Muscle layer of colon (tissue), 2 donors: ENCODE measurements around the gene OSTF1.

Source experiments
- H3K27ac ChIP-seq: one replicate; pipeline ENCODE4 v1.7.0; 2013; ENCODE audit warnings: low read depth, mild to moderate bottlenecking, low read length, moderate library complexity
- H3K27me3 ChIP-seq, 2 donors: one replicate each; pipeline ENCODE4 v1.7.0; 2013; ENCODE audit warnings: low read length in 2 of 2, mild to moderate bottlenecking in 2 of 2; ENCODE audit not compliant: insufficient read depth in 2 of 2, control insufficient read depth in 1 of 2
- H3K36me3 ChIP-seq: one replicate; pipeline ENCODE4 v1.7.0; 2013; ENCODE audit warnings: mild to moderate bottlenecking, low read length; ENCODE audit not compliant: insufficient read depth
- H3K4me1 ChIP-seq: one replicate; pipeline ENCODE4 v1.7.0; 2013; ENCODE audit warnings: mild to moderate bottlenecking, low read length; ENCODE audit not compliant: insufficient read depth
- H3K4me3 ChIP-seq, 2 donors: one replicate each; pipeline ENCODE4 v1.7.0; 2013; ENCODE audit warnings: low read length in 2 of 2, low read depth in 1 of 2, mild to moderate bottlenecking in 1 of 2, moderate library complexity in 1 of 2
- H3K9ac ChIP-seq: one replicate; pipeline ENCODE4 v1.7.0; 2013; ENCODE audit warnings: low read length
- H3K9me3 ChIP-seq: one replicate; pipeline ENCODE4 v1.7.0; 2013; ENCODE audit warnings: mild to moderate bottlenecking, low read length
- donor health status: abdominal sarcoma.
- donor health status: Adenocarcinoma of cecum.

The OSTF1 gene

GRCh38 chr9:75106857-75107256 lies 18.5 kb downstream of the OSTF1 start:
- H3K4me1 ChIP-seq: peaks cover 8% of the 10 kb centered on the region
- H3K9ac ChIP-seq: no peak overlapping the region
- H3K27me3 ChIP-seq: no peaks in the 10 kb centered on the region
- no peak overlapping the region for H3K4me3 ChIP-seq
- no peaks in the 10 kb centered on the region for H3K9me3 ChIP-seq
- H3K27ac ChIP-seq: no peak overlapping the region
- H3K36me3 ChIP-seq: no peaks in the 10 kb centered on the region

DNA sequence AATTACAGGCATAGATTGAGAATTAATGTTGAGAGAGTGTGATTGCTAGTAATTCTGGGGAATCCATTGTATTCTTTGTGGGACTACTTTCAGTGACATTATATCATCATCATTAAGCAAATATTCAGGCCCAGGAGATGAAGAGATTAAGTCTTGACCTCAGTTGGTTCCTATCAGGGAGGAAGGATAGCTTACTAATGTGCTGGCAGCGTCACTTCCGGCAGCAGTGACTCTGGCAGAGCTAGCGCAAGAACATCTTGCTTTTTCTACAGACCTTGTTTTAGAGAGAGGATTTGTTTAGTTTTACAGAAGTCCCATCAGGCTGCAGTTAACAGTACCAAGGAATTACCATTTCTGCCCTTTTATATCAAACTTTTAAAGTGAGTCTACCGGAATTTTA lies 20.3 kb downstream of the OSTF1 start:
- H3K27me3 ChIP-seq: no peaks in the 10 kb centered on the region
- H3K4me1 ChIP-seq: peaks cover 15% of the 10 kb centered on the region
- no peak overlapping the region for H3K9ac ChIP-seq
- no peak overlapping the region for H3K4me3 ChIP-seq
- no peak overlapping the region for H3K27ac ChIP-seq
- no peaks in the 10 kb centered on the region for H3K9me3 ChIP-seq
- H3K36me3 ChIP-seq: no peaks in the 10 kb centered on the region

DNA sequence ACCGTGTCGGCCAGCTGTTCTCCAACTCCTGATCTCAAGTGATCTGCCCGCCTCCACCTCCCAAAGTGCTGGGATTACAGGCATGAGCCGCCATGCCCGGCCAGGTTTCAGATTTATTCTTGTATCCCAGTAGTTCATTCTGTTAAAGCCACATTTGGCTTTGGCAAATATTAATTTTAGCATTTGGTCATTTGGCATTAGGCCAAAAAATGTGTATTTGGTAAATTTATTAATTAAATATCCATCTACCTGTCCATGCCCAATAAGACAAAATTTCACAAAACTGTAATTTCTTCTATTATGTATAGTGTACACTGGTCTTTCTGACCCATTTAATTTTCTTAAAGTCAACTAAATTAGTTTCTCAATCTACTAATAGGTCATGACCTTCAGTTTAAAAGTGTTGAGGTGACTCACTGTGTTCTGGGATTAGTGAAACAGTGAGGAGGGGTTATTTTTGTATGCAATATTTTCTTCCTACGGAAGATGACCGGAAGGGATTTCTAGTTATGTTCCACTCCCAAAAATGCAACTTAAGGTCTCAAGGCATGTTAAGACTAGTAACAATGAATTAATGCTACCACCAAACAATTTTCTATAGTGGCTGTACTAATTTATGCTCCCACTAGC lies 21.0 kb downstream of the OSTF1 start:
- Histone ChIP-seq H3K4me1 (peaks cover 15% of the 10 kb centered on the region), H3K27ac (no peak overlapping the region), H3K27me3 (no peaks in the 10 kb centered on the region), H3K9ac (no peak overlapping the region), H3K36me3 (no peaks in the 10 kb centered on the region), H3K9me3 (no peaks in the 10 kb centered on the region), H3K4me3 (no peak overlapping the region)

- no peaks in the 10 kb centered on the region for H3K27me3 ChIP-seq
- no peak overlapping the region for H3K4me3 ChIP-seq
- H3K4me1 ChIP-seq: peaks cover 15% of the 10 kb centered on the region
- no peaks in the 10 kb centered on the region for H3K36me3 ChIP-seq
- H3K27ac ChIP-seq: no peak overlapping the region
- H3K9me3 ChIP-seq: no peaks in the 10 kb centered on the region
- H3K9ac ChIP-seq: no peak overlapping the region
Measured at GRCh38 chr9:75111019-75111622, 22.8 kb downstream of the OSTF1 start.

- Histone ChIP-seq H3K4me3 (no peak overlapping the region), H3K27ac (no peak overlapping the region), H3K4me1 (peaks cover 7% of the 10 kb centered on the region), H3K27me3 (no peaks in the 10 kb centered on the region), H3K9ac (no peak overlapping the region), H3K9me3 (no peaks in the 10 kb centered on the region), H3K36me3 (no peaks in the 10 kb centered on the region)
Measured at GRCh38 chr9:75112789-75113188, 24.5 kb downstream of the OSTF1 start.

DNA sequence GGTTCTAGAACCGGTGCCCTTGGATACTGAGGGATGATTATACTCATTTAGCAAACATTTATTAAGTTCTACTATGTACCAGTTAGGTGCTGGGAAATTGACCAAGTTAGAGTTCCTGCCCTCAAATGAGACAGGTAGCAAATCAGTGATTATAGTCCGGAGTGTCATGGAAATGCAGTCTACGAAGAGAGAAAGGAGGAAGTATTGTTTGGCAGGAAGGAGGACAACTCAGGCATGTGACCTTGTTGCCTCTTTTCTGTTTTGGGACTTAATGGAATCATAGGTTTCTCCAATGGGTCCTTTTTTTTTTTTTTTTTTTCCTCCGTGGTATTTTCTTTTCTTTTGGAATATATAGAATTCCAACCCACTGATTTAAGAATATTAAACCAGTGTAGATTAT lies 28.0 kb downstream of the OSTF1 start:
- no peaks in the 10 kb centered on the region for H3K27me3 ChIP-seq
- peaks cover 7% of the 10 kb centered on the region for H3K4me1 ChIP-seq
- no peak overlapping the region for H3K4me3 ChIP-seq
- no peak overlapping the region for H3K27ac ChIP-seq
- peaks cover 4% of the 10 kb centered on the region for H3K36me3 ChIP-seq
- H3K9me3 ChIP-seq: no peaks in the 10 kb centered on the region
- no peak overlapping the region for H3K9ac ChIP-seq

GRCh38 chr9:75117564-75117963 lies 29.2 kb downstream of the OSTF1 start:
- Histone ChIP-seq H3K27me3 (no peaks in the 10 kb centered on the region), H3K36me3 (peaks cover 4% of the 10 kb centered on the region), H3K27ac (no peak overlapping the region), H3K4me3 (no peak overlapping the region), H3K9ac (no peak overlapping the region), H3K9me3 (no peaks in the 10 kb centered on the region), H3K4me1 (peaks cover 7% of the 10 kb centered on the region)

GRCh38 chr9:75120686-75121085 lies 32.4 kb downstream of the OSTF1 start:
- Histone ChIP-seq H3K27ac (no peak overlapping the region), H3K36me3 (peaks cover 4% of the 10 kb centered on the region)

GRCh38 chr9:75121914-75122558 lies 33.7 kb downstream of the OSTF1 start:
- H3K4me3 ChIP-seq: no peak overlapping the region
- peaks cover 4% of the 10 kb centered on the region for H3K36me3 ChIP-seq
- no peaks in the 10 kb centered on the region for H3K27me3 ChIP-seq
- H3K9ac ChIP-seq: no peak overlapping the region
- H3K27ac ChIP-seq: no peak overlapping the region
- no peaks in the 10 kb centered on the region for H3K9me3 ChIP-seq
- no peaks in the 10 kb centered on the region for H3K4me1 ChIP-seq

More at GRCh38 chr9:75120686-75121085, 32.4 kb downstream of the OSTF1 start:
- H3K4me1 ChIP-seq: no peaks in the 10 kb centered on the region
- no peaks in the 10 kb centered on the region for H3K9me3 ChIP-seq
- H3K27me3 ChIP-seq: no peaks in the 10 kb centered on the region
- H3K4me3 ChIP-seq: no peak overlapping the region
- no peak overlapping the region for H3K9ac ChIP-seq

GRCh38 chr9:75123696-75124095 lies 35.4 kb downstream of the OSTF1 start:
- no peaks in the 10 kb centered on the region for H3K4me1 ChIP-seq
- no peak overlapping the region for H3K4me3 ChIP-seq
- peaks cover 4% of the 10 kb centered on the region for H3K36me3 ChIP-seq
- H3K27ac ChIP-seq: no peak overlapping the region
- no peak overlapping the region for H3K9ac ChIP-seq
- no peaks in the 10 kb centered on the region for H3K9me3 ChIP-seq
- no peaks in the 10 kb centered on the region for H3K27me3 ChIP-seq

DNA sequence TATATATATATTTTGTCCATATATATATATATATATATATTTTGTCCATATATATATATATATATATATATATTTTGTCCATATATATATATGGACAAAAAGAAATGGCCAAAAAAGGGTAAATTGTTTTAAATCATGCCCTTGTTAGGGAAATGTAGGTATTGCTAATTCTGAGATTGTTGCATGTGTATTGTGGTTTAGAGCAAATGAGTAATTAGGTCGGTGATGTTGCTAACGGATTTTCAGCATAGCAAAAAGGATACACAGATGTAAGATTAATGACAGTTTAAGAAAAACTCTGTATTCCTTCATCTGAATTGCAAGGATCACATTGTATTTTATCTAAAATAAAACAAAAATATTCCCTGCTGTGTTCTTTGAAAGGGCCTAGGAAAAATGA lies 40.2 kb downstream of the OSTF1 start:
- Histone ChIP-seq H3K9ac (no peak overlapping the region), H3K4me3 (no peak overlapping the region), H3K27ac (no peak overlapping the region), H3K36me3 (peaks cover 12% of the 10 kb centered on the region), H3K27me3 (no peaks in the 10 kb centered on the region), H3K9me3 (no peaks in the 10 kb centered on the region), H3K4me1 (no peaks in the 10 kb centered on the region)

DNA sequence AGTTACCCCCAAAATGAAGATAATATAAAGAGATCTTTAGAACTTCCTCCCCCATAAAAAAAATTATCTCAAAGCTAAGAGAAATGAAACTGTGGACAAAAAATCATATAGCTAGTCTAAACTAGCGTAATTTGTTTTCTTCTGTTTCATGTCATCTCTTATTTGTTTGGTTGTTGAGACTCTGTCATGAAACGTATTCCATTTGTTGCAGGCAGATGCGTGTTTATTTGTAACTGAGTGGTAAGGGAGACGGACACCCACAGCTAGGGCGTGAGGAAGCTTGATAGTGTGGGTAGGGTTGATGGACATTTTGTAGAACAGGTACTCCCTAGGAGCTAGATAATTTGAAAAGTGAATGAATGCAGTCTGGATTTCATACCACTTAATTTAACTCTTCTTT lies 41.9 kb downstream of the OSTF1 start:
- Histone ChIP-seq H3K9me3 (no peaks in the 10 kb centered on the region), H3K36me3 (peaks cover 12% of the 10 kb centered on the region), H3K27ac (no peak overlapping the region), H3K27me3 (no peaks in the 10 kb centered on the region), H3K4me1 (no peaks in the 10 kb centered on the region), H3K9ac (no peak overlapping the region), H3K4me3 (no peak overlapping the region)
